MM.1S (cell line): Measurements from ENCODE around the gene ANO10.
"Not testable (repeated sequence)": the region's sequence is repeated elsewhere in the genome, so short reads cannot be mapped to it uniquely, and the experiment has no call there.

Source experiments
- DNase-seq: peaks from one replicate; pipeline ENCODE4 v3.0.0-alpha.2; 2015
- H2AFZ ChIP-seq: fragments of 300-600 bp; sonication (generic); 2 replicates; pipeline ENCODE4 v1.6.0; 2016; ENCODE audit warnings: antibody characterized with exemption, low read length
- H3F3A ChIP-seq: fragments of 300-600 bp; sonication (generic); 2 replicates; pipeline ENCODE4 v1.6.1; 2016; ENCODE audit warnings: mild to moderate bottlenecking, antibody characterized with exemption, low read length, moderate library complexity, mixed read lengths; ENCODE audit not compliant: insufficient read depth
- H3K27ac ChIP-seq: fragments of 300-600 bp; sonication (generic); 2 replicates; pipeline ENCODE4 v1.5.1; 2016; ENCODE audit warnings: mild to moderate bottlenecking, low read length
- H3K27me3 ChIP-seq: fragments of 300-600 bp; sonication (generic); replicated peaks from 2 replicates; pipeline ENCODE4 v1.6.0; 2016; ENCODE audit warnings: low read length; ENCODE audit not compliant: insufficient read depth
- H3K36me3 ChIP-seq: fragments of 300-600 bp; sonication (generic); replicated peaks from 2 replicates; pipeline ENCODE4 v1.6.1; 2016; ENCODE audit warnings: mild to moderate bottlenecking, low read length, mixed read lengths; ENCODE audit not compliant: insufficient read depth
- H3K4me1 ChIP-seq: fragments of 300-600 bp; sonication (generic); 2 replicates; pipeline ENCODE4 v1.6.1; 2016; ENCODE audit warnings: low read length, mixed read lengths
- H3K4me2 ChIP-seq: fragments of 300-600 bp; sonication (generic); 2 replicates; pipeline ENCODE4 v1.6.0; 2016; ENCODE audit warnings: low read depth, low read length
- H3K4me3 ChIP-seq: fragments of 300-600 bp; sonication (generic); 2 replicates; pipeline ENCODE4 v1.5.1; 2016; ENCODE audit warnings: low read length, mixed read lengths
- H3K79me2 ChIP-seq: fragments of 300-600 bp; sonication (generic); 2 replicates; pipeline ENCODE4 v1.6.1; 2016; ENCODE audit warnings: mixed run types, low read length, mixed read lengths
- H3K9ac ChIP-seq: fragments of 300-600 bp; sonication (generic); 2 replicates; pipeline ENCODE4 v1.6.1; 2016; ENCODE audit warnings: low read length, mixed read lengths
- H3K9me2 ChIP-seq: fragments of 300-600 bp; sonication (generic); replicated peaks from 2 replicates; pipeline ENCODE4 v1.6.1; 2016; ENCODE audit warnings: mild to moderate bottlenecking, low read length, mixed read lengths; ENCODE audit not compliant: insufficient read depth
- H3K9me3 ChIP-seq: fragments of 300-600 bp; sonication (generic); replicated peaks from 2 replicates; pipeline ENCODE4 v1.6.1; 2016; ENCODE audit warnings: mild to moderate bottlenecking, low read length, mixed read lengths; ENCODE audit not compliant: insufficient read depth
- H4K20me1 ChIP-seq: fragments of 300-600 bp; sonication (generic); 2 replicates; pipeline ENCODE4 v1.6.1; 2016; ENCODE audit warnings: mild to moderate bottlenecking, low read length, moderate library complexity, mixed read lengths; ENCODE audit not compliant: insufficient read depth
- EZH2 ChIP-seq: fragments of 300-600 bp; sonication (generic); optimal IDR thresholded peaks from 2 replicates; pipeline ENCODE3; 2017; ENCODE audit warnings: low read depth, mild to moderate bottlenecking, antibody characterized with exemption, low read length, mixed read lengths
- EZH2phosphoT487 ChIP-seq: fragments of 300-600 bp; sonication (generic); IDR thresholded peaks from 2 replicates; pipeline ENCODE4 v1.6.1; 2018; ENCODE audit warnings: antibody characterized with exemption, low read length
- TF ChIP-seq, protein P1 (sequence below): fragments of 300-600 bp; sonication (generic); IDR thresholded peaks from 2 replicates; pipeline ENCODE4 v1.5.1; 2016; ENCODE audit warnings: antibody characterized with exemption, low read length, mixed read lengths

The ANO10 gene, protein sequence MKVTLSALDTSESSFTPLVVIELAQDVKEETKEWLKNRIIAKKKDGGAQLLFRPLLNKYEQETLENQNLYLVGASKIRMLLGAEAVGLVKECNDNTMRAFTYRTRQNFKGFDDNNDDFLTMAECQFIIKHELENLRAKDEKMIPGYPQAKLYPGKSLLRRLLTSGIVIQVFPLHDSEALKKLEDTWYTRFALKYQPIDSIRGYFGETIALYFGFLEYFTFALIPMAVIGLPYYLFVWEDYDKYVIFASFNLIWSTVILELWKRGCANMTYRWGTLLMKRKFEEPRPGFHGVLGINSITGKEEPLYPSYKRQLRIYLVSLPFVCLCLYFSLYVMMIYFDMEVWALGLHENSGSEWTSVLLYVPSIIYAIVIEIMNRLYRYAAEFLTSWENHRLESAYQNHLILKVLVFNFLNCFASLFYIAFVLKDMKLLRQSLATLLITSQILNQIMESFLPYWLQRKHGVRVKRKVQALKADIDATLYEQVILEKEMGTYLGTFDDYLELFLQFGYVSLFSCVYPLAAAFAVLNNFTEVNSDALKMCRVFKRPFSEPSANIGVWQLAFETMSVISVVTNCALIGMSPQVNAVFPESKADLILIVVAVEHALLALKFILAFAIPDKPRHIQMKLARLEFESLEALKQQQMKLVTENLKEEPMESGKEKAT

DNA sequence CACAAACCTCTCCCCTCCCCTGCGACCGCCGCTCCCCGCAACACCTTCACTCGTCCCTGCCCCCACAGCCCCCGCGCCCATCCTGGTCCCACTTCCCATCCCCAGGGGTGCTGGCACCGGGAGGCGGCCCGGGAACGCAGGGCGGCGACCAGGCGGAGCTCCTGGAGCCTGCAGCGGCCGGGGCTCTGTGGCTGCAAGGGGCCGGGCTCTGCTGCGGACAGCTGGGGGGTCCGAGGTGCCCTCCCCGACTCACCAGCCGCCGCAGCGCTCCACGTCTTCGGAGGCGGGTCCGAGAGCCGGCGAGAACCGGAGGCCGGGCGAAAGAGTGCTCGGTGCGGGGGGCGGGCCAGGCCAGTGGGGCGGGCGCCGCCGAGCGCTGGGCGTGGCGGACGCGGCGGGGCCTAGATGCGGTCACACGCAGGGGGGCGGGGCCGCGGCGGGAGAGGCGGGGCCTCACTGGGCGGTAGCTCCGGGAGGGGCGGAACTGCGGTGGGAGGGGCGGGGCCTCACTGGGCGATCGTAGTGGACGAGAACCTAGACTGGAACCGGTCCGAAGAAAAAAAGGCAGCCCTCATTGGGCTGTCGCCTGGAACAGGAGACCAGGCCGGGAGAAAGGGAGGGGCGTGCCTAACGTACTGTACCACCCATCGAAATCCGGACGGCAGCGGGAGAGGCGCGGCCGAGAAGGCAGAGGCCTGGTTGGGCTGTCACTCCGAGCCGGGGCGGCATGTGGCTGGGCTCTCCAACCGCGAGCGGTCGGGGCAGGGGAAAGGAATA, at the start of gene ANO10:
ANO10 (minus strand) TSS at position 356 of the 777 bp plus-strand sequence. CDS start 16,159 bp downstream, outside the sequence.
- peak within 1 kb of the TSS; percentile 27; the same call in 1 of the 2 replicates for H3K27ac ChIP-seq
- H3K36me3 ChIP-seq: no peaks in the 10 kb centered on the region
- no peaks in the 10 kb centered on the region for H3K79me2 ChIP-seq
- peak within 1 kb of the TSS; percentile 68; the same call in 1 of the 2 replicates for H3K9ac ChIP-seq
- peak within 1 kb of the TSS; percentile 96 for H3K4me3 ChIP-seq
- H3K9me2 ChIP-seq: no peaks in the 10 kb centered on the region
- H3K27me3 ChIP-seq: no peaks in the 10 kb centered on the region
- no peaks in the 10 kb centered on the region; the same call in 1 of the 2 replicates for H3K4me1 ChIP-seq
- peaks cover 4% of the 10 kb centered on the region; the same call in 1 of the 2 replicates for H3F3A ChIP-seq
- no peaks in the 10 kb centered on the region for H4K20me1 ChIP-seq
- peak within 1 kb of the TSS; percentile 90 for H3K4me2 ChIP-seq
- TF ChIP-seq EZH2phosphoT487 (no peak), EZH2 (no peak)
- TF ChIP-seq, protein P1, sequence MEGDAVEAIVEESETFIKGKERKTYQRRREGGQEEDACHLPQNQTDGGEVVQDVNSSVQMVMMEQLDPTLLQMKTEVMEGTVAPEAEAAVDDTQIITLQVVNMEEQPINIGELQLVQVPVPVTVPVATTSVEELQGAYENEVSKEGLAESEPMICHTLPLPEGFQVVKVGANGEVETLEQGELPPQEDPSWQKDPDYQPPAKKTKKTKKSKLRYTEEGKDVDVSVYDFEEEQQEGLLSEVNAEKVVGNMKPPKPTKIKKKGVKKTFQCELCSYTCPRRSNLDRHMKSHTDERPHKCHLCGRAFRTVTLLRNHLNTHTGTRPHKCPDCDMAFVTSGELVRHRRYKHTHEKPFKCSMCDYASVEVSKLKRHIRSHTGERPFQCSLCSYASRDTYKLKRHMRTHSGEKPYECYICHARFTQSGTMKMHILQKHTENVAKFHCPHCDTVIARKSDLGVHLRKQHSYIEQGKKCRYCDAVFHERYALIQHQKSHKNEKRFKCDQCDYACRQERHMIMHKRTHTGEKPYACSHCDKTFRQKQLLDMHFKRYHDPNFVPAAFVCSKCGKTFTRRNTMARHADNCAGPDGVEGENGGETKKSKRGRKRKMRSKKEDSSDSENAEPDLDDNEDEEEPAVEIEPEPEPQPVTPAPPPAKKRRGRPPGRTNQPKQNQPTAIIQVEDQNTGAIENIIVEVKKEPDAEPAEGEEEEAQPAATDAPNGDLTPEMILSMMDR: no peak
- peak within 1 kb of the TSS; percentile 98 for H2AFZ ChIP-seq
- H3K9me3 ChIP-seq: no peaks in the 10 kb centered on the region
- DNase-seq: peak; percentile 98

DNA sequence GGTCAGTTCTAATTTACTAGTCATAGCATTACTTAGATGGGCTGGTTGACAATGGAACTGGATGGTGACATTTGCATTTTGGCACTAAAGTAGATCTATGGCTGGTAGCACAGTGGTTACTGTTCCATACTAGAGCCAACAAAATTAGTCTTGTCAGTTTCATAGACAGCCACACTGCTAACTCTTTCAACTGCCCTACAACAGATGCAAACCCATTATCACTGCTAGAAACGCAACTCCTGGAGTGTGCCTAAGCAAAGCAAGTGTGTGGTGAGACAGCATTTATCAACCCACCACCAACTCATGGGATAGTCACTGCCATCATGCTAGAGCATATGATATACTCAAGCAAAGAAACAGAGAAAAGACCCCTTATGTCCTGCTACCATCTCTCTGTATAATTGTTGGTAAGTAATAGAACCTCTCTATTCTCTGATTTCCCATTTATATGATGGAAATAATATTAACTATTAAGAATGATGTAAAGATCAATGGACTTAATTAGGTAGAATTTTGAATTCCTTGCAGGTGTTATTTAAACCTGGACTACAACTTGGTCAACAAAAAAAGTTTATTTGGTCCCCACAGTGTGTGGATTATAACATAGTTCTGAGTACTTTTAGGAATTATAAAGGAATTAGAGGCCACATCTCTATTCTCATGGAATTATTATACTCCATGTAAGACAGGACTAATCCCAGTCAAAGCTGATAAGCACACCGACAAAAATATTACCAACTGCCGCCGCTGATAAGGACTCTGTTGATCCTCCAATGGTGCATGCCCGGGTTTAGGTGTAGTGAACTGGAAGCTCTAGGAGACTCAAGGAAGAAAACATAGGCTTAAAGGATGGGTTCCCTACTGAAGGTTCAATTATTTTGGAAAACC, 49.1 kb upstream of the ANO10 start:
- H3K79me2 ChIP-seq: no peaks in the 10 kb centered on the region
- no peaks in the 10 kb centered on the region for H3K9me3 ChIP-seq
- no peaks in the 10 kb centered on the region for H3K9me2 ChIP-seq
- TF ChIP-seq EZH2: no peak
- TF ChIP-seq, protein P1: no peak
- no peak for TF ChIP-seq EZH2phosphoT487
- H4K20me1 ChIP-seq: no peaks in the 10 kb centered on the region
- H3K27me3 ChIP-seq: no peaks in the 10 kb centered on the region
- no peak overlapping the region for H3K4me2 ChIP-seq
- no peaks in the 10 kb centered on the region for H3F3A ChIP-seq
- DNase-seq: no peak
- H3K27ac ChIP-seq: no peak overlapping the region
- no peaks in the 10 kb centered on the region for H3K4me1 ChIP-seq
- H2AFZ ChIP-seq: no peak overlapping the region
- no peak overlapping the region for H3K9ac ChIP-seq
- H3K4me3 ChIP-seq: no peak overlapping the region
- H3K36me3 ChIP-seq: no peaks in the 10 kb centered on the region

DNA sequence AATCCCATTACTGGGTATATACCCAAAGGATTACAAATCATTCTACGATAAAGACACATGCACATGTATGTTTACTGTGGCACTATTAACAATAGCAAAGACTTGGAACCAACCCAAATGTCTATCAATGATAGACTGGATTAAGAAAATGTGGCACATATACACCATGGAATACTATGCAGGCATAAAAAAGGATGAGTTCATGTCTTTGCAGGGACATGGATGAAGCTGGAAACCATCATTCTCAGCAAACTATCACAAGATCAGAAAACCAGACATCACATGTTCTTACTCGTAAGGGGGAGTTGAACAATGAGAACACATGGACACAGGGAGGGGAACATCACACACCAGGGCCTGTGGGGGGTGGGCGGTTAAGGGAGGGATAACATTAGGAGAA, 43.2 kb upstream of the ANO10 start:
- H2AFZ ChIP-seq, H3K79me2 ChIP-seq, H3K27ac ChIP-seq, H3K9me2 ChIP-seq, H3K27me3 ChIP-seq, H3K9me3 ChIP-seq, H3F3A ChIP-seq, H3K9ac ChIP-seq, DNase-seq, H3K4me1 ChIP-seq, H3K36me3 ChIP-seq, H3K4me2 ChIP-seq, H4K20me1 ChIP-seq, H3K4me3 ChIP-seq: not testable (repeated sequence)

DNA sequence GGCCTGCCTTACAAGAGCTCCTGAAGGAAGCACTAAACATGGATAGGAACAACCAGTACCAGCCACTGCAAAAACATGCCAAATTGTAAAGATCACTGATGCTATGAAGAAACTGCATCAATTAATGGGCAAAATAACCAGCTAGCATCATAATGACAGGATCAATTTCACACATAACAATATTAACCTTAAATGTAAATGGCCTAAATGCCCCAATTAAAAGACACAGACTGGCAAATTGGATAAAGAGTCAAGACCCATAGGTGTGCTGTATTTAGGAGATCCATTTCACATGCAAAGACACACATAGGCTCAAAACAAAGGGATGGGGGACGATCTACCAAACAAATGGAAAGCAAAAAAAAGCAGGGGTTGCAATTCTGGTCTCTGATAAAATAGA, 39.6 kb upstream of the ANO10 start:
- not testable (repeated sequence) for H4K20me1 ChIP-seq, H3K9me3 ChIP-seq, H3K9me2 ChIP-seq, H3K79me2 ChIP-seq, H3F3A ChIP-seq, DNase-seq, H3K4me1 ChIP-seq, H3K27ac ChIP-seq, H3K36me3 ChIP-seq, H2AFZ ChIP-seq, H3K4me3 ChIP-seq, H3K4me2 ChIP-seq, H3K27me3 ChIP-seq, H3K9ac ChIP-seq
